H9 (cell line): ENCODE data around the gene PDCD1. TPM values are rescaled to one million over a fixed set of nuclear protein-coding genes. Genes with fewer than 3 reads are reported as not detected.

Source experiments
- DNase-seq: peaks from one replicate; pipeline ENCODE4 v3.0.0-alpha.2; 2017
- H2AFZ ChIP-seq: one replicate; pipeline ENCODE4 v1.6.1; 2013; ENCODE audit warnings: mild to moderate bottlenecking, low read length, control low read depth, moderate library complexity
- H2AK5ac ChIP-seq: 2 replicates; pipeline ENCODE4 v1.6.1; 2013; ENCODE audit warnings: low read length, control low read depth, mixed read lengths; ENCODE audit not compliant: insufficient read length
- H2BK120ac ChIP-seq: one replicate; pipeline ENCODE4 v1.6.1; 2013; ENCODE audit warnings: low read depth, mild to moderate bottlenecking, low read length, control low read depth, inconsistent platforms; ENCODE audit not compliant: poor library complexity, severe bottlenecking
- H2BK12ac ChIP-seq: 2 replicates; pipeline ENCODE4 v1.6.1; 2013; ENCODE audit warnings: low read length, control low read depth, mixed read lengths, low read depth; ENCODE audit not compliant: insufficient read length
- H2BK15ac ChIP-seq: 2 replicates; pipeline ENCODE4 v1.6.1; 2013; ENCODE audit warnings: low read depth, low read length, control low read depth
- H2BK20ac ChIP-seq: one replicate; pipeline ENCODE4 v1.6.1; 2013; ENCODE audit warnings: low read depth, mild to moderate bottlenecking, low read length, control low read depth, inconsistent platforms; ENCODE audit not compliant: poor library complexity, severe bottlenecking
- H2BK5ac ChIP-seq: 2 replicates; pipeline ENCODE4 v1.6.1; 2013; ENCODE audit warnings: low read length, control low read depth, mixed read lengths; ENCODE audit not compliant: insufficient read length
- H3K14ac ChIP-seq: 2 replicates; pipeline ENCODE4 v1.6.1; 2013; ENCODE audit warnings: low read length, control low read depth; ENCODE audit not compliant: insufficient read depth
- H3K18ac ChIP-seq: 2 replicates; pipeline ENCODE4 v1.6.1; 2013; ENCODE audit warnings: low read depth, mild to moderate bottlenecking, mixed read lengths, low read length, control low read depth; ENCODE audit not compliant: insufficient read length
- H3K23ac ChIP-seq: 2 replicates; pipeline ENCODE4 v1.6.1; 2013; ENCODE audit warnings: low read length, control low read depth, mixed read lengths, low read depth; ENCODE audit not compliant: insufficient read length
- H3K23me2 ChIP-seq: 2 replicates; pipeline ENCODE4 v1.6.1; 2013; ENCODE audit warnings: low read depth, mild to moderate bottlenecking, mixed read lengths, low read length, control low read depth; ENCODE audit not compliant: insufficient read length, poor library complexity, severe bottlenecking
- H3K27ac ChIP-seq: 2 replicates; pipeline ENCODE4 v1.5.1; 2013; ENCODE audit warnings: low read length, control low read depth, mixed read lengths, low read depth; ENCODE audit not compliant: insufficient read length
- H3K27me3 ChIP-seq: 2 replicates; pipeline ENCODE4 v1.6.1; 2013; ENCODE audit warnings: low read length, control low read depth, inconsistent platforms; ENCODE audit not compliant: insufficient read depth
- H3K4ac ChIP-seq: 2 replicates; pipeline ENCODE4 v1.6.1; 2013; ENCODE audit warnings: low read depth, mild to moderate bottlenecking, control low read depth, inconsistent platforms, low read length, moderate library complexity
- H3K4me1 ChIP-seq: 2 replicates; pipeline ENCODE4 v1.6.1; 2013; ENCODE audit warnings: low read length, control low read depth, inconsistent platforms; ENCODE audit not compliant: insufficient read depth
- H3K4me2 ChIP-seq: 2 replicates; pipeline ENCODE4 v1.6.1; 2013; ENCODE audit warnings: low read length, control low read depth, mixed read lengths; ENCODE audit not compliant: insufficient read length, insufficient read depth
- H3K56ac ChIP-seq: 2 replicates; pipeline ENCODE4 v1.6.1; 2013; ENCODE audit warnings: low read depth, mild to moderate bottlenecking, mixed read lengths, low read length, control low read depth; ENCODE audit not compliant: insufficient read length
- H3K79me1 ChIP-seq: 2 replicates; pipeline ENCODE4 v1.6.1; 2013; ENCODE audit warnings: low read depth, mild to moderate bottlenecking, moderate library complexity, low read length, control low read depth, inconsistent platforms; ENCODE audit not compliant: insufficient read depth, poor library complexity, severe bottlenecking
- H3K79me2 ChIP-seq: 2 replicates; pipeline ENCODE4 v1.6.1; 2013; ENCODE audit warnings: low read length, control low read depth, inconsistent platforms; ENCODE audit not compliant: insufficient read depth
- H3K9ac ChIP-seq: 2 replicates; pipeline ENCODE4 v1.6.1; 2013; ENCODE audit warnings: low read length, control low read depth, mixed read lengths; ENCODE audit not compliant: insufficient read length; ENCODE audit errors: extremely low read depth
- H3K9me3 ChIP-seq: one replicate; pipeline ENCODE4 v1.6.1; 2013; ENCODE audit warnings: low read depth, low read length, inconsistent platforms; ENCODE audit not compliant: control insufficient read depth
- H3T11ph ChIP-seq: one replicate; pipeline ENCODE4 v1.6.1; 2013; ENCODE audit warnings: mild to moderate bottlenecking, low read length, control low read depth, inconsistent platforms
- H4K20me1 ChIP-seq: one replicate; pipeline ENCODE4 v1.6.1; 2013; ENCODE audit not compliant: control insufficient read depth, insufficient read length, insufficient read depth
- H4K5ac ChIP-seq: 2 replicates; pipeline ENCODE4 v1.6.1; 2013; ENCODE audit warnings: low read depth, mild to moderate bottlenecking, mixed read lengths, low read length, control low read depth; ENCODE audit not compliant: insufficient read length
- H4K8ac ChIP-seq: replicated peaks from 2 replicates; pipeline ENCODE4 v1.6.1; 2013; ENCODE audit warnings: low read length, control low read depth, mixed read lengths, low read depth; ENCODE audit not compliant: insufficient read length
- H4K91ac ChIP-seq: 2 replicates; pipeline ENCODE4 v1.6.1; 2013; ENCODE audit warnings: low read depth, mild to moderate bottlenecking, moderate library complexity, mixed read lengths, low read length, control low read depth; ENCODE audit not compliant: insufficient read length
- H3K27ac Mint-ChIP-seq, 3 experiments: 2 replicates in 2 of 3; 3 replicates in 1 of 3; pipeline ENCODE4 v1.8.0; 2020 to 2021; ENCODE audit warnings: mixed read lengths in 3 of 3, mild to moderate bottlenecking in 1 of 3, moderate library complexity in 1 of 3
- H3K27me3 Mint-ChIP-seq: 2 replicates; pipeline ENCODE4 v1.8.0; 2021; ENCODE audit warnings: low read depth, mild to moderate bottlenecking, moderate library complexity, mixed read lengths
- H3K36me3 Mint-ChIP-seq, 3 experiments: 2 replicates in 2 of 3; 3 replicates in 1 of 3; pipeline ENCODE4 v1.8.0; 2020 to 2021; ENCODE audit warnings: low read depth in 3 of 3, mixed read lengths in 3 of 3; ENCODE audit not compliant: insufficient read depth in 1 of 3
- H3K4me1 Mint-ChIP-seq, 2 experiments: 2 replicates each; pipeline ENCODE4 v1.8.0; 2020; ENCODE audit warnings: mixed read lengths in 2 of 2
- H3K4me3 Mint-ChIP-seq, 2 experiments: 2 replicates in 1 of 2; 3 replicates in 1 of 2; pipeline ENCODE4 v1.8.0; 2020 to 2021; ENCODE audit warnings: mild to moderate bottlenecking in 2 of 2, mixed read lengths in 2 of 2, moderate library complexity in 1 of 2
- H3K9me3 Mint-ChIP-seq, 2 experiments: 2 replicates in 1 of 2; 3 replicates in 1 of 2; pipeline ENCODE4 v1.8.0; 2020; ENCODE audit warnings: mild to moderate bottlenecking in 2 of 2, mixed read lengths in 2 of 2, moderate library complexity in 1 of 2
- WGBS: extraction: QIAGEN DNeasy Blood & Tissue Kit; methylation state at CpG from one replicate; pipeline ENCODE4 v1.1.7; 2013; ENCODE audit warnings: missing lambda C conversion rate, low lambda C conversion rate, mixed read lengths; ENCODE audit not compliant: insufficient read length; ENCODE audit errors: extremely low coverage; 5-methylcytosine and 5-hydroxymethylcytosine counted together
- total RNA-seq: library from RNA; stranded (reverse); gene quantifications from 2 replicates; pipeline ENCODE4 v1.2.1, GENCODE V29; 2021
- TF ChIP-seq, protein P1 (sequence below): fragments of 200-600 bp; sonication (generic); conservative IDR thresholded peaks from 3 replicates; pipeline ENCODE4 v1.8.0; 2021; ENCODE audit warnings: antibody characterized with exemption, mild to moderate bottlenecking

Gene PDCD1
- total RNA-seq, 1 experiment from 2014 or later, result 1.6 TPM

GRCh38 chr2:241874277-241874925 lies 15.7 kb upstream of the PDCD1 start:
- no peak overlapping the region for H4K91ac ChIP-seq

More at GRCh38 chr2:241874277-241874925, 15.7 kb upstream of the PDCD1 start:
- H3K36me3 Mint-ChIP-seq, result peaks cover 0 to 7% (median 4%) of the 10 kb centered on the region in 3 experiments; a peak in 4 of 7 replicates
- H3K27me3 ChIP-seq, result no peaks in the 10 kb centered on the region
- no peaks in the 10 kb centered on the region for H3K79me2 ChIP-seq
- no peak overlapping the region for H2BK5ac ChIP-seq
- H3T11ph ChIP-seq, result no peak overlapping the region
- no peaks in the 10 kb centered on the region for H4K20me1 ChIP-seq
- H2BK20ac ChIP-seq, result no peak overlapping the region
- H3K9me3 ChIP-seq, result no peaks in the 10 kb centered on the region
- H3K27ac Mint-ChIP-seq, result no peak overlapping the region
- H2BK15ac ChIP-seq, result no peak overlapping the region
- H3K4me3 Mint-ChIP-seq, result no peak overlapping the region
- H2BK120ac ChIP-seq, result no peak overlapping the region
- TF ChIP-seq, protein P1, sequence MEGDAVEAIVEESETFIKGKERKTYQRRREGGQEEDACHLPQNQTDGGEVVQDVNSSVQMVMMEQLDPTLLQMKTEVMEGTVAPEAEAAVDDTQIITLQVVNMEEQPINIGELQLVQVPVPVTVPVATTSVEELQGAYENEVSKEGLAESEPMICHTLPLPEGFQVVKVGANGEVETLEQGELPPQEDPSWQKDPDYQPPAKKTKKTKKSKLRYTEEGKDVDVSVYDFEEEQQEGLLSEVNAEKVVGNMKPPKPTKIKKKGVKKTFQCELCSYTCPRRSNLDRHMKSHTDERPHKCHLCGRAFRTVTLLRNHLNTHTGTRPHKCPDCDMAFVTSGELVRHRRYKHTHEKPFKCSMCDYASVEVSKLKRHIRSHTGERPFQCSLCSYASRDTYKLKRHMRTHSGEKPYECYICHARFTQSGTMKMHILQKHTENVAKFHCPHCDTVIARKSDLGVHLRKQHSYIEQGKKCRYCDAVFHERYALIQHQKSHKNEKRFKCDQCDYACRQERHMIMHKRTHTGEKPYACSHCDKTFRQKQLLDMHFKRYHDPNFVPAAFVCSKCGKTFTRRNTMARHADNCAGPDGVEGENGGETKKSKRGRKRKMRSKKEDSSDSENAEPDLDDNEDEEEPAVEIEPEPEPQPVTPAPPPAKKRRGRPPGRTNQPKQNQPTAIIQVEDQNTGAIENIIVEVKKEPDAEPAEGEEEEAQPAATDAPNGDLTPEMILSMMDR, result no peak
- no peak overlapping the region for H3K23ac ChIP-seq
- H3K4me1 Mint-ChIP-seq, result peaks cover 0 to 14% of the 10 kb centered on the region in 2 experiments; a peak in 2 of 4 replicates
- no peak overlapping the region for H2AFZ ChIP-seq
- no peak overlapping the region for H3K27ac ChIP-seq
- H3K18ac ChIP-seq, result no peak overlapping the region
- H3K56ac ChIP-seq, result no peak overlapping the region
- no peak overlapping the region for H2AK5ac ChIP-seq
- no peak overlapping the region for H3K9ac ChIP-seq
- no peak for DNase-seq
- no peak overlapping the region for H2BK12ac ChIP-seq
- peaks cover 15 to 18% of the 10 kb centered on the region in 2 experiments for H3K9me3 Mint-ChIP-seq
- no peaks in the 10 kb centered on the region for H3K23me2 ChIP-seq
- no peak overlapping the region for H3K4me2 ChIP-seq
- H4K8ac ChIP-seq, result no peak overlapping the region
- H3K14ac ChIP-seq, result no peak overlapping the region
- H3K27me3 Mint-ChIP-seq, result peaks cover 7% of the 10 kb centered on the region
- H3K79me1 ChIP-seq, result no peaks in the 10 kb centered on the region
- H3K4me1 ChIP-seq, result no peaks in the 10 kb centered on the region
- H4K5ac ChIP-seq, result no peak overlapping the region
- WGBS, result no CpG with 5 or more reads among the region's 17 CpGs
- no peak overlapping the region for H3K4ac ChIP-seq
